CD4-positive, alpha-beta T cell treated with Interleukin-1 beta for 1 hour (primary cell): ENCODE data around the gene CFAP58.

Source experiments
- DNase-seq, 2 donors: peaks; one replicate each; pipeline ENCODE4 v3.0.0-alpha.2; 2020 to 2022

The CFAP58 gene

GRCh38 chr10:104492329-104492940, 138.8 kb downstream of the CFAP58 start:
- no peak for DNase-seq

- DNase-seq: no peak
Measured at GRCh38 chr10:104498347-104499081, 144.9 kb downstream of the CFAP58 start.

GRCh38 chr10:104501449-104501848, 147.8 kb downstream of the CFAP58 start:
- no peak for DNase-seq

- no peak for DNase-seq
Measured at GRCh38 chr10:104501864-104502579, 148.4 kb downstream of the CFAP58 start.

- no peak for DNase-seq
Measured at GRCh38 chr10:104502907-104503306, 149.3 kb downstream of the CFAP58 start.
